K562 (cell line): ENCODE measurements around the gene KCNH8.

Experiments used
- CCAR2 ChIP-seq: fragments of 200-400 bp; formaldehyde crosslinking; IDR thresholded peaks from 2 replicates; pipeline ENCODE4 v1.6.1; 2017; ENCODE audit warnings: mild to moderate bottlenecking, low read depth, low read length
- CTCF ChIP-seq, 3 experiments: IDR thresholded peaks in 2 of 3; conservative IDR thresholded peaks in 1 of 3; 2 replicates each; pipeline ENCODE4 v1.5.1; 2011 to 2012; ENCODE audit warnings: low read length in 3 of 3, mild to moderate bottlenecking in 3 of 3, control low read depth in 2 of 3, improper control_type of control experiment in 1 of 3, inconsistent platforms in 1 of 3, low read depth in 1 of 3, mixed read lengths in 1 of 3, moderate library complexity in 1 of 3; ENCODE audit not compliant: insufficient read depth in 2 of 3
- EZH2 ChIP-seq: IDR thresholded peaks from 2 replicates; pipeline ENCODE4 v1.6.1; 2012; ENCODE audit warnings: low read depth, mild to moderate bottlenecking, inconsistent platforms, low read length, borderline replicate concordance
- FOXK2 ChIP-seq, 2 experiments: fragments of 450-650 bp; IDR thresholded peaks in 1 of 2; conservative IDR thresholded peaks in 1 of 2; 2 replicates each; pipeline ENCODE4 v1.6.1; 2016; ENCODE audit warnings: low read depth in 2 of 2, mild to moderate bottlenecking in 1 of 2
- U2AF1 ChIP-seq: fragments of 200-400 bp; formaldehyde crosslinking; optimal IDR thresholded peaks from 2 replicates; pipeline ENCODE3; 2017; ENCODE audit warnings: mild to moderate bottlenecking, low read depth, low read length, moderate library complexity
- ZC3H4 ChIP-seq: sonication (generic); formaldehyde crosslinking; IDR thresholded peaks from 2 replicates; pipeline ENCODE4 v1.9.0; 2021; ENCODE audit warnings: missing genetic modification reagents, borderline replicate concordance
- TF ChIP-seq, protein P1 (sequence below): sonication (generic); formaldehyde crosslinking; IDR thresholded peaks from 2 replicates; pipeline ENCODE4 v1.9.0; 2022; ENCODE audit warnings: mild to moderate bottlenecking, missing genetic modification reagents

DNA sequence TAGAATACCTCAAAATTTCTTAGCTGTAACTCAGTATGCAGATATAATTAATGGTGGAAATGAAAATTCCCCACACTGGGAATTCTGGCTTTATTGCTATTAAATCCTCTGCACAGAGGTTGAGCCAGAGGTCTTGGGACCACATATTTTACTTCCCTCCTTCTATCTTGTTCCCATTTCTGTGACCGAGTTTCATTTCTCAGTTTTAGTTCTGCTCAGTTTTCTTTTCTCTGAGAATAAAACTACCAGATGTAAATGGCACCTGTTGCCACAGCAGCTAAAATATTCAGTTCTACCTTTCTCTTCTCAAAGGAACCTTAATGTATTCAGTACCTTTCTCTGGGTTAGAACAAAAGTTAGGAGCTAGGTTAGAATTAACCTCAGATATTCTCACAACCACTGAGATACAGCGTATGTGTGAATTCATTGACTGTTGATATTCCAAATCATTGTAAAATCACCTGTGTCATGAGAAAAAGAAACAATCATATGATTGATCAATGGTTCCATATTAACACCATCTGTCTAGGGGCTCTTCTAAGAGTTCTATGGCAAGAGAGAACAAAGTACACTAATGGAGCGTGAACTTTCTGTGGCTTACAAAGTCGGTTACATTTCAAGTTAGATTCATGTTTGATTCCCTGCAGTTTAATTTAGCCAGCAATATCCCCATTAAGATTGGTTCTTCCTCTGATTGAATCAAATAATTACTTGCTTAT is 411.6 kb downstream of the KCNH8 start:
- TF ChIP-seq U2AF1 (no peak), CTCF (IDR thresholded peaks at IDR 0.05 in 2 of 3, conservative IDR thresholded peaks at IDR 0.05 in 1 of 3; ENCODE audit: insufficient read depth in 2 of 3, low read depth in 1 of 3, low read length in 3 of 3) (no peak), CCAR2 (no peak), FOXK2 (conservative IDR thresholded peaks at IDR 0.05 in 1 of 2, IDR thresholded peaks at IDR 0.05 in 1 of 2; ENCODE audit: low read depth in 2 of 2) (no peak), ZC3H4 (CRISPR knock-in tag) (no peak), EZH2 (no peak)
- TF ChIP-seq, protein P1, sequence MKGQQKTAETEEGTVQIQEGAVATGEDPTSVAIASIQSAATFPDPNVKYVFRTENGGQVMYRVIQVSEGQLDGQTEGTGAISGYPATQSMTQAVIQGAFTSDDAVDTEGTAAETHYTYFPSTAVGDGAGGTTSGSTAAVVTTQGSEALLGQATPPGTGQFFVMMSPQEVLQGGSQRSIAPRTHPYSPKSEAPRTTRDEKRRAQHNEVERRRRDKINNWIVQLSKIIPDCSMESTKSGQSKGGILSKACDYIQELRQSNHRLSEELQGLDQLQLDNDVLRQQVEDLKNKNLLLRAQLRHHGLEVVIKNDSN (CRISPR knock-in tag): no peak
